PC-3 (cell line): ENCODE results near the gene EIF2B5. TPM values are rescaled to one million over a fixed set of nuclear protein-coding genes. Genes with fewer than 3 reads are reported as not detected.
A peak's percentile ranks its signal among the peaks of the same experiment; 100 is the strongest.

Experiments used
- ATAC-seq: fragments of 200-7000 bp; cut with Tn5 transposase; 2 replicates; pipeline ENCODE4 v1.9.1; 2020; ENCODE audit warnings: mild to moderate bottlenecking, moderate library complexity
- BruUV-seq: library from RNA; stranded (reverse); fragments of 400-500 nt; replicated peaks from 2 replicates; lab custom pipeline; 2021; lab: Mats Ljungman, UMichigan
- CTCF ChIA-PET: fragments of 300-600 bp; sonication (Branson Sonifier 250); formaldehyde crosslinking; loops from one replicate; lab custom pipeline; 2022; ENCODE audit warnings: antibody characterized with exemption; lab: Charles Lee
- POLR2A ChIA-PET: fragments of 300-600 bp; sonication (Branson Sonifier 250); formaldehyde crosslinking; loops from one replicate; lab custom pipeline; 2022; ENCODE audit warnings: antibody characterized with exemption; ENCODE audit not compliant: unreplicated experiment; lab: Charles Lee
- DNase-seq: peaks from one replicate; pipeline ENCODE4 v3.0.0-alpha.2; 2015
- H2AFZ ChIP-seq: fragments of 300-600 bp; sonication (generic); 2 replicates; pipeline ENCODE4 v1.6.0; 2016; ENCODE audit warnings: antibody characterized with exemption, low read length
- H3F3A ChIP-seq: fragments of 300-600 bp; sonication (generic); one replicate; pipeline ENCODE4 v1.6.0; 2017; ENCODE audit warnings: antibody characterized with exemption, low read length, control low read depth, mild to moderate bottlenecking; ENCODE audit not compliant: unreplicated experiment
- H3K27ac ChIP-seq: fragments of 300-600 bp; sonication (generic); 2 replicates; pipeline ENCODE4 v1.5.1; 2016; ENCODE audit warnings: mild to moderate bottlenecking, low read length
- H3K27me3 ChIP-seq: fragments of 300-600 bp; sonication (generic); 2 replicates; pipeline ENCODE4 v1.6.1; 2016; ENCODE audit warnings: low read length, mixed read lengths
- H3K36me3 ChIP-seq: fragments of 300-600 bp; sonication (generic); 2 replicates; pipeline ENCODE4 v1.6.1; 2016; ENCODE audit warnings: low read depth, mixed run types, low read length, mixed read lengths
- H3K4me1 ChIP-seq: fragments of 300-600 bp; sonication (generic); 2 replicates; pipeline ENCODE4 v1.5.1; 2016; ENCODE audit warnings: low read length; ENCODE audit not compliant: insufficient read depth
- H3K4me2 ChIP-seq: fragments of 300-600 bp; sonication (generic); 2 replicates; pipeline ENCODE4 v1.6.0; 2016; ENCODE audit warnings: low read length
- H3K4me3 ChIP-seq: fragments of 300-600 bp; sonication (generic); 2 replicates; pipeline ENCODE4 v1.5.1; 2016; ENCODE audit warnings: mild to moderate bottlenecking, low read length, mixed read lengths
- H3K79me2 ChIP-seq: fragments of 300-600 bp; sonication (generic); 2 replicates; pipeline ENCODE4 v1.6.1; 2017; ENCODE audit warnings: low read length, mixed read lengths
- H3K9ac ChIP-seq: fragments of 300-600 bp; sonication (generic); 2 replicates; pipeline ENCODE4 v1.6.0; 2016; ENCODE audit warnings: mild to moderate bottlenecking, low read length
- H3K9me2 ChIP-seq: fragments of 300-600 bp; sonication (generic); replicated peaks from 2 replicates; pipeline ENCODE4 v1.6.1; 2016; ENCODE audit warnings: mixed run types, low read length, mixed read lengths
- H3K9me3 ChIP-seq: fragments of 300-600 bp; sonication (generic); 2 replicates; pipeline ENCODE4 v1.6.1; 2016; ENCODE audit warnings: low read length, mixed read lengths
- H4K20me1 ChIP-seq: fragments of 300-600 bp; sonication (generic); 2 replicates; pipeline ENCODE4 v1.6.1; 2016; ENCODE audit warnings: low read length, mixed read lengths
- CTCF ChIP-seq: fragments of 300-600 bp; sonication (generic); conservative IDR thresholded peaks from 2 replicates; pipeline ENCODE4 v1.5.1; 2017; ENCODE audit warnings: antibody characterized with exemption, low read depth, mild to moderate bottlenecking, low read length
- EZH2 ChIP-seq: fragments of 300-600 bp; sonication (generic); IDR thresholded peaks from one replicate; pipeline ENCODE4 v1.6.1; 2017; ENCODE audit warnings: antibody characterized with exemption, mild to moderate bottlenecking, low read length; ENCODE audit not compliant: unreplicated experiment
- EZH2phosphoT487 ChIP-seq: fragments of 300-600 bp; sonication (generic); IDR thresholded peaks from 2 replicates; pipeline ENCODE4 v1.6.1; 2018; ENCODE audit warnings: mild to moderate bottlenecking, antibody characterized with exemption, low read length, borderline replicate concordance
- intact Hi-C: fragments of 100-400 bp; cut with micrococcal nuclease; formaldehyde crosslinking; loops from 2 replicates; pipeline ENCODE4 v1.9.0; 2023
- total RNA-seq: library from RNA; depleted of rRNA; stranded (reverse); fragments of >200 nt; gene quantifications from 2 replicates; pipeline ENCODE4 v1.2.3, GENCODE V29; 2014

Gene EIF2B5
- total RNA-seq, 1 experiment from 2014 or later: 51.3 TPM

DNA sequence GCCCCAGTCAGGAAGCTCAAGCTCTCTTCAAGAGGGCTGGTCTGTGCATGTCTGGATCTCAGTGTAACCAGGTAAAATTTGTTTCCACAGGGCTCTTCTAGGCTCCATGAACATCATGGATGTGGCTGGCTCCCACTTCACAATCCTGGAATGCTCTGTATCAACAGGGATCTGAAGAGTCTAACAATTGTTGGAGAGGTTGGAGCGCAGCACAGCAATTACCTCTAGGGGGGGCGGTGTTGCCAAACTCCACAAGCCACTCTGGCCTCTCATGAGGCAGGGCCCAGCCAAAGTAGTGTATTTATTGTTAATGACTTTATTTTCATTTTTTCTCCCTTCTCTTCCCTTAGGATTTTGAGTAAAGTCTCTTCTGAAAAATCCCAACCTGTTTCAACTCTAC lies 6.1 kb upstream of the EIF2B5 start:
- no TSS peak for BruUV-seq
- Histone ChIP-seq H2AFZ (no peak overlapping the region), H3K9ac (no peak overlapping the region), H3F3A (no peaks in the 10 kb centered on the region), H3K27ac (no peak overlapping the region), H3K9me3 (no peaks in the 10 kb centered on the region), H3K4me1 (peaks cover 17% of the 10 kb centered on the region), H3K79me2 (0 out of 2 replicates have a peak, but pooled peaks cover 3% of the 10 kb centered on the region), H4K20me1 (no peaks in the 10 kb centered on the region), H3K9me2 (no peaks in the 10 kb centered on the region), H3K4me2 (no peak overlapping the region), H3K4me3 (no peak overlapping the region), H3K36me3 (no peaks in the 10 kb centered on the region), H3K27me3 (no peaks in the 10 kb centered on the region)
- POLR2A ChIA-PET: no interaction called here
- TF ChIP-seq CTCF (peak; percentile 71), EZH2 (no peak)
- DNase-seq: peak; percentile 55
- intact Hi-C loops: no loop called here
- ATAC-seq: peak; percentile 77
- CTCF ChIA-PET: no interaction called here

- peak overlapping the region; percentile 89 for H3K4me2 ChIP-seq
- H3K9ac ChIP-seq: no peak overlapping the region
- DNase-seq: no peak
- ChIA-PET POLR2A (no interaction called here), CTCF (no interaction called here)
- intact Hi-C loops: loop anchor here (5.0 kb wide), 2 partner anchors 91 to 236 kb away; no protein-coding TSS in a partner anchor
- H2AFZ ChIP-seq: peak overlapping the region; percentile 92; the same call in 1 of the 2 replicates
- H3K79me2 ChIP-seq: peaks cover 36% of the 10 kb centered on the region
- no TSS peak for BruUV-seq
- H3K36me3 ChIP-seq: peaks cover 4% of the 10 kb centered on the region; the same call in 1 of the 2 replicates
- no peak for ATAC-seq
- H3K4me3 ChIP-seq: peak overlapping the region; percentile 79
- no peaks in the 10 kb centered on the region for H3K9me3 ChIP-seq
- H3F3A ChIP-seq: no peaks in the 10 kb centered on the region
- TF ChIP-seq EZH2phosphoT487 (no peak), CTCF (no peak), EZH2 (no peak)
- H3K27ac ChIP-seq: no peak overlapping the region
- no peaks in the 10 kb centered on the region; the same call in 1 of the 2 replicates for H4K20me1 ChIP-seq
- no peaks in the 10 kb centered on the region for H3K27me3 ChIP-seq
- H3K9me2 ChIP-seq: no peaks in the 10 kb centered on the region
- H3K4me1 ChIP-seq: peaks cover 27% of the 10 kb centered on the region
Measured at GRCh38 chr3:184132945-184133344, 2.2 kb upstream of the EIF2B5 start.
